ENCODE data around the gene RTF2. TPM values are rescaled to one million over a fixed set of nuclear protein-coding genes. Genes with fewer than 3 reads are reported as not detected.

RTF2 gene
- total RNA-seq, 6 donors from 2014 or later: 35.6 to 87.8 (median 63.5) TPM

DNA sequence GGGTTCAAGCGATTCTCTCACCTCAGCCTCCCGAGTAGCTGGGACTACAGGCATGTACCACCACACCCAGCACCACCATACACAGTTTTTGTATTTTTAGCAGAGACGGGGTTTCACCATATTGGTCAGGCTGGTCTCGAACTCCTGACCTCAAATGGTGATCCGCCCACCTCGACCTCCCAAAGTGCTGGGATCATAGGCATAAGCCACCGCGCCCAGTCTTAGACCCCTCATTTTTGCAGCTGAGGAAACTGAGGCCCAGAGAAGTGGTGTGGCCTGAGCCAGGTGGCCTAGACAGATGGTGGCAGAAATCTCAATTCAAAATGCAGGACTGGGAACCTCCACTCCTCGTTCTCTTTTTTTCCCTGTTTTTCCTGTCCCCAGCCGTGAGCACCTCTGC lies 43.5 kb downstream of the RTF2 start:
- Histone ChIP-seq H3K9me3 (no peaks in the 10 kb centered on the region), H3K27me3 (no peaks in the 10 kb centered on the region), H3K36me3 (peaks cover 13 to 48% (median 18%) of the 10 kb centered on the region in 4 donors), H3K4me1 (no peaks in the 10 kb centered on the region), H3K4me3 (no peak overlapping the region), H3K27ac (no peak overlapping the region)
- TF ChIP-seq CTCF (IDR thresholded peaks at IDR 0.05) (no peak), POLR2A (IDR thresholded peaks at IDR 0.05) (no peak), EP300 (IDR thresholded peaks at IDR 0.05) (no peak)
- ATAC-seq (ENCODE audit: low FRiP score in 2 of 2): no peak
- DNase-seq: no peak
- WGBS, 2 donors: 93 to 98% methylated on average over 10 of the region's 10 CpGs

- TF ChIP-seq CTCF (IDR thresholded peaks at IDR 0.05) (no peak), POLR2A (IDR thresholded peaks at IDR 0.05) (no peak), POLR2AphosphoS5 (IDR thresholded peaks at IDR 0.05) (no peak), EP300 (IDR thresholded peaks at IDR 0.05) (no peak)
- ATAC-seq (ENCODE audit: low FRiP score in 2 of 2) (no peak), DNase-seq (no peak)
- Histone ChIP-seq H3K4me1 (no peaks in the 10 kb centered on the region), H3K27ac (no peak overlapping the region), H3K4me3 (no peak overlapping the region), H3K36me3 (peaks cover 28 to 60% (median 33%) of the 10 kb centered on the region in 4 donors), H3K27me3 (no peaks in the 10 kb centered on the region), H3K9me3 (no peaks in the 10 kb centered on the region)
- WGBS, 2 donors: 88% methylated on average over 20 to 22 of the region's 22 CpGs
Measured at GRCh38 chr20:56513161-56514150, 45.0 kb downstream of the RTF2 start.

DNA sequence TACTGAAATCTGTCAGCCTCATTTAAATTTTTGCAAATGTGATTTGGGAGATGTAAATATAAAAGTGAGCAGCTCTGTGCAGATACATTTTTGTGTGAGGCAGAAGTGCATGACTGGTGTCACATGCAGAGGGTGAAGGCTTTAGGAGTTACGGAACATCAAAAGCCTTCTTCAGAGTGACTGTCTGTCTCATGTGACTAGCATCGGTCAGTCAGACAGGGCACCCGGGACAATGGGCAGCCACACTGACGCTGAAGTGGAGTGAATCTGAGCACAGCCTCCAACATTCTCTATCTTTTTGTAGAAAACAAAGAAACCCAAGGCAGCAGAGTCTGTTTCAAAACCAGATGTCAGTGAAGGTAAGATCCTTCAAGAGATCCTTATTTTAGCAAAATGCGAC lies 48.2 kb downstream of the RTF2 start:
- TF ChIP-seq CTCF (IDR thresholded peaks at IDR 0.05) (no peak), POLR2A (IDR thresholded peaks at IDR 0.05) (no peak), EP300 (IDR thresholded peaks at IDR 0.05) (no peak), POLR2AphosphoS5 (IDR thresholded peaks at IDR 0.05) (no peak)
- Histone ChIP-seq H3K27me3 (no peaks in the 10 kb centered on the region), H3K9me3 (peaks cover 7 to 18% (median 17%) of the 10 kb centered on the region in 4 donors), H3K4me3 (no peak overlapping the region), H3K27ac (no peak overlapping the region), H3K4me1 (no peaks in the 10 kb centered on the region), H3K36me3 (peaks cover 41 to 85% (median 55%) of the 10 kb centered on the region in 4 donors)
- ATAC-seq (ENCODE audit: low FRiP score in 2 of 2): no peak
- DNase-seq: no peak
- 89 to 91% methylated on average over 5 of the region's 5 CpGs for WGBS, 2 donors

- ATAC-seq (ENCODE audit: low FRiP score in 2 of 2): no peak
- 96% methylated on average over 7 of the region's 7 CpGs for WGBS, 2 donors
Measured at GRCh38 chr20:56517211-56517610, 48.8 kb downstream of the RTF2 start.

DNA sequence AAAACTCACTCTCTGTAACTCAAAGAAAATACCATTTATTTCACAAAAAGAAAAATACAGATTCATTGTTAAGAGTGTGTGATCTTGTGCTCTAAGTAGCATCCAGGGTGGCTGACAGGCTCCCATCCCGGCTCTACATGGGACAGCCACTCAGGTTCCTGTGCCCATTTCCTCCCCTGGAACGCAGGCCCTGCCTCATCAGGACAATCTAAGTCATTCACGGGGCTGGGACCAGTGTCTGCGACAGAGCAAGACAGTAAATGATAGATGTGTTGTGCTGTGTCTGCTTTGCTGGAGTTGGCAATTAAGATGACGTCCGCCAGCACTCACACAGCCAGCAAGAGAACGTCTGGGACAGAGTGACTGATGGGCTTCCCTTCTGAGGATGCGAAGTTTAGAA lies 49.2 kb downstream of the RTF2 start:
- H3K9me3 ChIP-seq: peaks cover 7 to 18% (median 17%) of the 10 kb centered on the region in 4 donors
- WGBS, 2 donors: 95 to 97% methylated on average over 5 to 8 of the region's 8 CpGs
- DNase-seq: no peak
- no peaks in the 10 kb centered on the region for H3K27me3 ChIP-seq
- no peak overlapping the region for H3K4me3 ChIP-seq
- no peak overlapping the region for H3K27ac ChIP-seq
- no peaks in the 10 kb centered on the region for H3K4me1 ChIP-seq
- peaks cover 41 to 80% (median 55%) of the 10 kb centered on the region in 4 donors for H3K36me3 ChIP-seq
- ATAC-seq (ENCODE audit: low FRiP score in 2 of 2): no peak
- TF ChIP-seq POLR2A (IDR thresholded peaks at IDR 0.05) (no peak), CTCF (IDR thresholded peaks at IDR 0.05) (no peak), POLR2AphosphoS5 (IDR thresholded peaks at IDR 0.05) (no peak), EP300 (IDR thresholded peaks at IDR 0.05) (no peak)

More at GRCh38 chr20:56517211-56517610, 48.8 kb downstream of the RTF2 start:
- no peak for TF ChIP-seq POLR2AphosphoS5 (IDR thresholded peaks at IDR 0.05)
- no peak for TF ChIP-seq POLR2A (IDR thresholded peaks at IDR 0.05)
- no peak for TF ChIP-seq EP300 (IDR thresholded peaks at IDR 0.05)
- H3K4me1 ChIP-seq: no peaks in the 10 kb centered on the region
- H3K27ac ChIP-seq: no peak overlapping the region
- H3K9me3 ChIP-seq: peaks cover 7 to 18% (median 17%) of the 10 kb centered on the region in 4 donors
- peaks cover 41 to 84% (median 55%) of the 10 kb centered on the region in 4 donors for H3K36me3 ChIP-seq
- no peaks in the 10 kb centered on the region for H3K27me3 ChIP-seq
- DNase-seq: no peak
- H3K4me3 ChIP-seq: no peak overlapping the region
